Fibroblast of gingiva (primary cell): ENCODE measurements around the gene EHBP1.
"Not testable (repeated sequence)": the region's sequence is repeated elsewhere in the genome, so short reads cannot be mapped to it uniquely, and the experiment has no call there.

ENCODE experiments used
- DNase-seq: peaks from one replicate; pipeline ENCODE4 v3.0.0-alpha.2; 2011; ENCODE audit warnings: low read depth

Gene EHBP1

GRCh38 chr2:62705859-62706720, 577 bp downstream of the EHBP1 start:
- DNase-seq = peak; percentile 77

GRCh38 chr2:62706721-62707521, 1.4 kb downstream of the EHBP1 start:
- DNase-seq = no peak

GRCh38 chr2:62708751-62709150, 3.2 kb downstream of the EHBP1 start:
- DNase-seq = no peak

- no peak for DNase-seq
These were observed 6.5 kb downstream of the EHBP1 start for GRCh38 chr2:62711832-62712494.

- DNase-seq = not testable (repeated sequence)
These were observed 7.7 kb downstream of the EHBP1 start for GRCh38 chr2:62713196-62713595.

GRCh38 chr2:62713837-62714236, 8.3 kb downstream of the EHBP1 start:
- no peak for DNase-seq

GRCh38 chr2:62716768-62717167, 11.3 kb downstream of the EHBP1 start:
- no peak for DNase-seq

GRCh38 chr2:62717503-62718081, 12.1 kb downstream of the EHBP1 start:
- DNase-seq = no peak

- no peak for DNase-seq
These were observed 12.8 kb downstream of the EHBP1 start for GRCh38 chr2:62718225-62718822.

- DNase-seq = no peak
These were observed 14.2 kb downstream of the EHBP1 start for GRCh38 chr2:62719757-62720156.

- no peak for DNase-seq
These were observed 17.2 kb downstream of the EHBP1 start for GRCh38 chr2:62722679-62723078.

- DNase-seq = no peak
These were observed 17.7 kb downstream of the EHBP1 start for GRCh38 chr2:62723253-62723652.

GRCh38 chr2:62724106-62724505, 18.6 kb downstream of the EHBP1 start:
- peak; percentile 31 for DNase-seq

GRCh38 chr2:62724886-62725711, 19.6 kb downstream of the EHBP1 start:
- DNase-seq = no peak

GRCh38 chr2:62725712-62726055, 20.2 kb downstream of the EHBP1 start:
- no peak for DNase-seq

- DNase-seq = no peak
These were observed 21.9 kb downstream of the EHBP1 start for GRCh38 chr2:62727259-62727867.

GRCh38 chr2:62727876-62728566, 22.5 kb downstream of the EHBP1 start:
- DNase-seq = no peak

- DNase-seq = no peak
These were observed 25.8 kb downstream of the EHBP1 start for GRCh38 chr2:62731275-62731674.

GRCh38 chr2:62732262-62732777, 26.8 kb downstream of the EHBP1 start:
- DNase-seq = no peak

- no peak for DNase-seq
These were observed 28.0 kb downstream of the EHBP1 start for GRCh38 chr2:62733546-62733945.
